GM19463 (cell line): ENCODE measurements around the gene CA12.
A peak's percentile ranks its signal among the peaks of the same experiment; 100 is the strongest.

Source experiments
- ATAC-seq: cut with Tn5 transposase; IDR thresholded peaks from one replicate; pipeline ENCODE4 v1.9.1; 2021; ENCODE audit warnings: mild to moderate bottlenecking, moderate library complexity; ENCODE audit not compliant: unreplicated experiment

The CA12 gene

DNA sequence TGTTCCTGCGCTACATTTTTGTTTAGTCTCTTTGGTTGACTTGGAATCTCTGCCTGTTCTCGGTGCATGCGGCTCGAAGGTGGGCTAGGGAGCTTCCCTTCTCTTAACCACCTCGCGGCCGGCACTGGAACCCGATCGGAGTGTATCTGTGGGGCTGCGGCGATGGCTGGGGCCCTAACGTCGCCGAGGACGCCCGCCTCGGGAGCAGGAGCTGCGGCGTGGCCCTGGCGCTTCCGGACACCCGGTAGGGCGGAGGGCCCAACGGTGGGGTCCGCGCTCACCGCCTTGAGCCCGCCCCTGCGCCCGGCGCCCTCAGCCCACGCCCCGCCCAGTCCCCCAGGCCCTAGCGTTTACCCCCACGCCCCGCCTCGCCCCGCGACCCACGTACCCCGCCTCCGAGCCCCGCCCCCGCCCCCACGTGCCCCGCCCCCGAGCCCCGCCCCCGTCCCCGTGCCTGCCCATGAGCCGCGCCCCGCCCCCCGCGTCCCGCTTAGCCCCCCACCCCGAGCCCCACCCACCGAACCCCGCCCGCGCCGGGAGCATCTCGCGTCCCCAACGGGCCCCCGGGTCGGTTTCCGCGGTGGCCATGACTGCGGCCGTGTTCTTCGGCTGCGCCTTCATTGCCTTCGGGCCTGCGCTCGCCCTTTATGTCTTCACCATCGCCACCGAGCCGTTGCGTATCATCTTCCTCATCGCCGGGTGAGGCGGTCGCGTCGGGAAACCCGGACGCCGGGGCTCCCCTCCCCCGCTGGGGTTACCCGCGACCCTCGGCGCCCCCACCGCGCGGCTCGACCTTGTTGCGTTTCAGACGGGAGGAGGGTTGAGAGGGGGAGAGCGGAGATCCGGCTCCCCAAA is 104.4 kb downstream of the CA12 start, which contains the start of gene APH1B:
APH1B (plus strand) TSS at position 568 of the 855 bp plus-strand sequence; CDS start at position 587, 19 bp downstream.
- ATAC-seq = peak; percentile 89

GRCh38 chr15:63276342-63277037 is 105.2 kb downstream of the CA12 start:
- ATAC-seq = no peak

GRCh38 chr15:63274427-63274826 is 107.2 kb downstream of the CA12 start:
- no peak for ATAC-seq
